GM21381 (cell line): ENCODE measurements around the gene PHACTR3.

ENCODE experiments used
- ATAC-seq: cut with Tn5 transposase; IDR thresholded peaks from one replicate; pipeline ENCODE4 v1.9.1; 2021; ENCODE audit warnings: mild to moderate bottlenecking, moderate library complexity; ENCODE audit not compliant: unreplicated experiment

The PHACTR3 gene

DNA sequence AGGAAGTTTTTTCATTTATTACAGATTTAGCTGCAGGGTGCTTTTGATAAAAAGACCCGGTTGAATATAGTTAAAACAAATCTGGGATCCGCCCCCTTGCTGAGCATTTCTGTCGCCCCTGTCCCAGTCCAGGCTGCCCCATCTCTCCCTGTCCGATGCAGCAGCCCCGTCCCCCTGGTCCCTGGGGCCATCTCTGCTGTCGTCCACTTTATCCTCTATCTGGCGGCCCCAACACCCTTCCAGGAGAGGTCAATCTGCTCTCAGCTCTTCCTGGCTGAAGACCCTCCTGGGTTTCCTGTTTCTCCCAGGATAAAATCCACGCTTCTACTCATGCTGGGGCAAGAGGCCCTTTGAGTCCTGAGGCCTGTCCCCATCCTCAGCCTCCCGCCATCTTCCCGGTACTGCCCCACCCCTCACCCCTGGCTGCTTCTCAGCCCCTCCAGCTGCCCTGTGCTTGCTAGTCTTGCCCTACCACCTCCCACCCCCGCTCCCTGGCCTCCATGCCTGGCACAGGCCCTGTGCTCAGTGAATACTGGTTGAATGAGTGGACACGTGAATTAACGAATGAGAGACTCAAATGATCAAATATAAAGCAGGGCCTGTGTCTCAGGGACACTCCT is 16.0 kb upstream of the PHACTR3 start:
- no peak for ATAC-seq

DNA sequence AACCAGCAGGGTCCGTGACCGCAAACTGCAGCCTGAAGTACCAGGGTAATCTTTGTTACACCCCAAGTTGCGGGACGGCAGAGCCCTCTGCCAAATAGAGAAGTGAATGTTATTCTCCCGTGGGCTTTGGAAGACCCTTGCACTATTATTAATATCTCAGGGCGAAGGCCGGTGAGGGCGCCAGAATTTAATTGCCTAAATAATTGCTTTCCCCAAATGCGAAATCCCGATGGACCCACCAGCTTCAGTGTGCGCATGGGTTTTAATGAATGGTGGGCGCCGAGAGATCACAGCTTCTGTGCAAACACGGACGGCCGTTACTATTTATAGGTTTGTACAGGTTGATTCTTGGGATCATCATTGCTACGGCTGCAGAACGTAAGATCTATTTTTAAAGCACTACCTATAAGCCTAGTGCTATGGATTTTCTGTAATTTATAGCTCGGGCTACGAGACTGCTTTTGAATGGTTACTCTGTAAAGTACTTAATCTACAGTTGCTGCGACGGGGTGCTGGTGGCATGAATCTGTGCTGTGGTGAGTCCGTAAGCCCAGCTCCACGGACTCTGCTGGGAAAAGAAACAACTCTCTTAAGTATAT is 15.2 kb upstream of the PHACTR3 start:
- no peak for ATAC-seq

DNA sequence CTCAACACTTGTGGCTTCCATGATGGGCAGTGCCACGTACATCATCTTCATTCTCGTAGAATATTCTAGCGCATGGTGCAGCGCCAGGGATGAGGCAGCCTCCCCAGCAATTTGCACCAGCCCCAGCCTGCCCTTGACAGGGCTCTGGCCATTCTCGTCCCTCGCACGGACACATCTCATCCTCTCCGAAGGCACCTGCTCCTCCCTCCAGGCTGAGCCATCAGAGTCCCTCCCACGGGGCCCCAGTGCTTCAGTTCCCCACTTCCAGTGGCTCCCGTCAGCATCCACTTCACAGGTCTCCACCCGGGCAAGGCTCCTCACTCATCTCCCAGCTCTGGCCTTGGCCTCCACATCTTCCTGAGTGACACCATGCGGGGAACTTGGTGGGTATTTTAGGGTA is 13.3 kb upstream of the PHACTR3 start:
- no peak for ATAC-seq

DNA sequence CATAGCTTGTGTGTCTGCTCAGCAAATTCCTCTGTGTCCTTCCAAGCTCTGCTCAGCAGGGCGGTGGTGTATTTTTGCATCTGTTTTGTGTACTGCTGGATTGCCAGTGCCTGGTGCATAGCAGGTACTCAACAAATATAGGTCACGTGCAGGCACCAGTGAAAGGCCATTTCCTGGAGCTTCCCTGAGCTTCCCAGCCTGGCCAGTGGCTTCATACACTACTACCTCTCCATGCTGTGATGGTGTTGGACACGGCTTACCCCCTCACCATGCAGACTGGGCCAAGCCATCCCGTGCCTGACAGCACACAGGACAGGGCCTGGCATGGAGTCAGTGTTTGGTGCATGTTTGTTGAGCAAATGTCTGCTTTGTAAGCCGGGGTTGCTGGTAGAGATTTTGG is 7.7 kb upstream of the PHACTR3 start:
- no peak for ATAC-seq

DNA sequence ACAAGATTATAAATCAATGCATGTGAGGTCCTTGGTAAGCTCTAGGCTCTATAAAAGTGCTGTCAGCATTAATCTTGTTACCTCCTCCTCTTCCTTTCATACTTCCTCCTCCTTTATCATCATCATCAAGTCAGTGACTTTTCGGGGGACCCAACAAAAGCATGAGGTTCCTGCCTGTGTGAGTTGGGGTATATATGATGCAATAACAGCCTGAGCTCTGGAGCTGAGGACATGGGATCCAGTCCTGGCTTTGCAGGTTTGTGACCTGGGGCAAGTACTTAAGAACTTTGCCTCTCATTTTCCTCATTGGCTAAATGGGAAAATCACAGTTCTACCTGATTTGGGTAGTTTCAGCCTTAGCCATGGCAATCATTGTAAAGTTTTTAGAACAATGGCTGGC is 7.1 kb upstream of the PHACTR3 start:
- no peak for ATAC-seq

DNA sequence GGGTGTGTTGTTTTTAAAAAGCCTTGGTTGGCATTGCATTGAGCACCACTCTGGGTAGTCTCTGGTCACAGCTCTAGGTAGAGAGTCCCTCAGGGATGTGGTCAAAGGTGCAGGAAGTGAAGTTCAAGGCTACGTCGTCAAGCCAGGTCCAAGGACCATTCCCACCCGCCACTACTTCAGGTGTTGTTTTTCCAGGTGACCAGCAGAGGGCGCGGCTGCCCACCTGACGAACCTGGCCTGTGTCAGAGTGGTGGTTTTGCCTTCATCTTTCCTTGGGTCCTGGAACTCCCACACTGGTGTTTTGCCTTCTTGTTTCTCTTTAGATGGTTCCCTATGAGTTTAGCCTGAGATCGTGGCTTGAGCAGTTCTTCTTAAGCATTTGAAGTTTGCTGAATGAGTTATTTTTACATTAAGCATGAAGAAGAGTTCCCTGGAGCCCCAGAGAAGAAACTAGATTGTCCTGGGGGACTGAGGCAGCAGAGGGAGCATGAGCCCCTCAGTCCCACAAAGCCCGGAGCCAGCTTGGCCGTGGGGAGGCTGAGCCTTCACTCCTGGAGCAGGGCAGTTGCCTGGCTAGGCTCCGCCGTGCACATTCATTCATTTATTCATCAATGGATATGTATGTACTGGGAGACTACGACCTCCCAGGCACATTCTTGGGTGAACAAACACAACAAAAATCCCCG is 5.6 kb upstream of the PHACTR3 start:
- ATAC-seq = no peak

DNA sequence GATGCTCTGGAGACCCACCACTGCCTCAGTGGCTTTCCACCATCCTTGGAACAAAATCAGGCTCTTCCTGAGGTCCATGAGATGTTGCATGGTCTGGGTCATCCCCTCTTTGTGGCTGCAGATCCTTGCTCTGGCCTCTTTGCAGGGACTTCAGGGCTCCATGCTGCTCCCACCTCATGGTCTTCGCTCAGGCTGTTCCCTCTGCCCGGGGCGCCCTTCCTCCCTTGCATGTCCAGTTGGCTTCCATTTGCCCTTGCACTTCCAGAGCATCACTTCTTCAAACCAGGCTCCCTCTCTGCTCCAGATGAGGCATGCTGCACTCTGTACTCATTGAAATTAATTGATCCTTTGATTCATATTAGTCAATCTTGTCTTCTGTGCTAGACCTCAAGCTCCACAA is 4.4 kb upstream of the PHACTR3 start:
- no peak for ATAC-seq

DNA sequence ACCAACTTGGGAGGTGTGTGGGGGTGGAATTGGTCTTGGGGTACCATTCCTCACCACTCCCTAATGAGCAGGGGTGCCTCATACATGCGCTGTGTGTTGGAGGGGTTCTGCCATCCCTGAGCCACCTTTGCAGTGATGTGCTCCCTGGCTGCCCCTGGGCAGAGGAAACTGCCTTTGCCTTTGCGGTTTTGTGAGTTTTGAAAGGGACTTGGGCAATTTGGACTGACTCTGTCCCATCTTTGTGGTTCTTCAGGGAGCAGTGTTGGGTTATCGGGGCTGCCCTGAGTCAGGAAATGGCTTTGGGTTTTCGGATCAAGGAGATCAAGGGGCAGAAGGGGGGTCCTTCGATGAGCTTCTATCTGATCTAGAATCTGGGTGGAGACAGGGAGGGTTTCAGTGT is 3.9 kb upstream of the PHACTR3 start:
- ATAC-seq = no peak

DNA sequence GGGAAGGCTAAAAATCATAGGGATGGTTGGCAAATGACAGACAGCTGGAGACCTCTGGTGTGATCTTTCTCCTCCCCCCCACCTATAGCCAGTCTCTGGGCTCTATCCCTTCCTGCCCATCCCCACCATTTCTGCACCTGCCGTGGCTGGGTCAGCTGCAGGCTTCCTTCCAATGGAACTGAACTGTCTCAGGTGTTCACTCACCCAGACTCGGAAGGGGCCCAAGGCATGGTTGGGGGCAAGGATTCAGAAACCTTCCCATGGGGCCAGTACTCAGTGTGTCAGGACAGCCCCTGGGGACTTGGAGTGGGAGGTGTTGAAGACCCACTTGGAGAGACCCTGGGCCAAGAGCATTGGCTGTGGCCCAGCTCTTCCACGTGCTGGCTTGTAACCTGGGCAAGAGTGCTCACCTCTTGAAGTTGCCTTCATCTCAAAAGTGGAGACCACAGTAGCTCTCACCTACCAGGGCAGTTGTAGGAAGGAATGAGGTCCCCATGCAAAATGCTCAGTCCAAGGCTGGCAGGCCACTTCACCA is 1.7 kb upstream of the PHACTR3 start:
- ATAC-seq = no peak

DNA sequence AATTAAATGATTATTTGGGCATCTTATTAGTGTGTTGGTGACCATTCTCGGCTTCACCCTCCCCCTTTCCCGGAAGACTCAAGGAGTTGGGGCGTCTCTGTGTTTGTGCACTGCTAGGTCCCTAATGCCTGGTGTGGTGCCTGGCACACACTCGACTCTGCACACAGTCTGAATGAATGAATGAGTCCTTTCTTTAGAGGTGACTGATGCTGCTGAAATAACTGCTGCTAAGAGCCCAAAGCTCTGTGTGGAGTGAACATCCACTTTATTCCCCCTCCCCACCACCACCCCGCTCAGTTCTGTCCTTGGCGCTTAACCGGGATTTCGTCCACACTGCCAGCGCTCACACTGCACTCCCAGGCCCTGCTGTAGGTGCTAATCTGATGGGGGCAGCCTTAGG is 1.2 kb upstream of the PHACTR3 start:
- ATAC-seq = no peak

DNA sequence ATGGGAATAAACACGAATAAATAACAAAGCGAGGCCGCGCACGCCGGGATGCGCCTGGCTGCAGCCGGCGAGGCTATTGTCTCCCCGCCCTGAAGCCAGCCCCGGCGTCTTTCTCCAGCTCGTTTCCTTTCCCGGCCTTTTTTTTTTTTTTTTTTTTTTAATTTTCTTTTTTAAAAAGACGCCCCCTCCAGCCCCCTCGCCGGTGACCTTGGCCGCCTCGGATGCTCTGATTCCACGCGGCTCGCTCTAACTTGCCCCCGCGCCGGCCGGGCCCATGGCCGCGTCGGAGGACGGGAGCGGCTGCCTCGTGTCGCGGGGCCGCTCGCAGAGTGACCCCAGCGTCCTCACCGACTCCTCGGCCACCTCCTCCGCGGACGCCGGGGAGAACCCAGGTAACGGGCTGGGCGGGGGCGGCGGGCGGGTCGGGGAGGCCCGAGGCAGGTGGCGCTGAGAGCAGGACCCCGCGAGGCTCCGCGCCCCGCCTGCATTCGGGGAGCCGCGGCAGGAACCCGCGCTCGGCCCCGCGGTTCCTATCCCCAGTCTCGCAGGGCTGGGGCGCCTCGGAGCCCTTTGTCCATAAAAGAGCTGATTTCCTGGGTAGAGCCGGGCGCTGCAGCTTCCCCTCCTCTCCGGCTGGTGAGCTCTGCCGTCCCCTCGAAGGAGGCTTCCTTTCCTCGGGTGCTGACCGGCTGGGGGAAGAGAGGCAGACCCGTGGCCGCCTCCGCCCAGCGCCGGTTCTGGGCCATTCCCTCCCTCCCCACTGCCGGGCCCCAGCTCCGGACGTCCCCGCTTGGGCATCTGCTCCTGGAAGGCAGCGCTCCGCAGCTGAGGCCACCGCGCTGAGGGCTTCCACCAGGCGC is 631 bp downstream of the PHACTR3 start:
- no peak for ATAC-seq

DNA sequence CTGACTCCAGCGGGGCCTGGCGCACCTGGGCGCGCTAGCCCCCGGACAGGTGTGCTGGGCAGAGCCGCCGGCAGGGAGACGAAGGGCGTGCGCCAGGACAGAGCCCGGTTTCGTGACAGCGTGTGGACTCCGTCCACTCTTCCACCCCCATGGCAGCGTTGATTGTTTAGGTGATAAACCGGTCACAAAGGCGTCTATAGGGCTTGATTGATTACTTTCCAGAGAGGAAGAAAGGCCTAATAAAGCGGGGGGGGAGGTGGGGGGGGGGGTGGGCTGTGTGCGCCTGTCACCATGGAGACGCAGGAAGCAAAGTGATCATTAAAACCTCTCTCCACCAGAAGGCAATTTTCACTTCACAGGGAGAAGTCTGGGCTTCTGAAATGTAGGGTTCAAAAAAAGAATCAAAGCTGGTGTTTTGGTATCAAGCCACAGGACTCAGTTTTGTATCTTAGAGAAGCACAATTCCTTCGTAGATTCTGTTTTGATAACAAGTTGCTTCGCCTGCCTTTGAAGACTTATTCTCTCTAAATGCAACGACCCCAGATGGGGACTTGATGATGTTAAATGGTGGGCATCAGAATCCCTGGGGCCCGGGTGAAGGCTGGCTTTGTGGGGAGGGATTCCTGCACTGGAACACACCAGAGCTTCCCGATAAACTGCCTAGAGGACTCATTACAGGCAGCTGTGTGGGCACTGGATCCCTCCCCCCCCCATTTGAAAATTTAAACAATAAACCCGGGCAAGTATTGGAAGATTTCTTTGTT is 1.4 kb downstream of the PHACTR3 start:
- no peak for ATAC-seq

DNA sequence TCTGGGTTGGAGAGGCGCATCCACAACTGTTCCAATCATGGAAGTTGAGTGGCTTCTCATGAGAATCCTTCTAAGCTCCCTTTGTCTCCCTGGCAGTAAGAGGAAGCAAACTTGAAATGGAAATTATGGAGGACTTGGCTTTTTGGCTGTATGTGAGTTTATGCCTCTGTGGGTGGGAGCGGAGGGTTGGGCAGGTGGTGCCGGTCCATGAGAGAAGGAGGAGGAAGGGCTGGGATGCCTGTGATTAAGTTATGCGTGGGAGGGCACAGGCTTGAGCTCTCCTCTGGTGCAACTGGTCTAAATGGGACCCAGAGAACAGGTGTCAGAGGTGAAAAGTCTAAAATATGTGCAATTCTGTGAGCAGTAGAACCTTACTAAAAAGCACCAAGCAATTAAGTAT is 2.2 kb downstream of the PHACTR3 start:
- no peak for ATAC-seq

DNA sequence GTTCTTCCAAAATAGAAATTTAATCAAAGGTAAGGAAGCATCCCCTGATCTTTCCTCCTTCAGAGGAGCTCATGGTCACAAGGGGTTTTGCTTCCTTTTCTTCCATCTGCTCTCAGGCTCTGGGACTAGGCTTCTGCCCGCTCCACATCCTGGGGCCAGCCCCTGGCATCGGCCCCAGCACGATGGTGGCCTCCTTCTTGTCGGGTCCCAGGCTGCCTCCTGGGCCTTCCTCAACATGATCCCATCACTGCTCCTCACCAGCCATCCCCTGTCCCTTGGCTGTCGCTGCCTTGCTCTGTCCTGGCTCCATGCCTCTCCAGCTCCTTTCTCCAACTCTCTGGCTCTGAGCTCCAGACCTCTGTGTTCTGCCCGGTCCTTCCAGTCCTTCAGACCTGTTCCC is 4.1 kb downstream of the PHACTR3 start:
- no peak for ATAC-seq

DNA sequence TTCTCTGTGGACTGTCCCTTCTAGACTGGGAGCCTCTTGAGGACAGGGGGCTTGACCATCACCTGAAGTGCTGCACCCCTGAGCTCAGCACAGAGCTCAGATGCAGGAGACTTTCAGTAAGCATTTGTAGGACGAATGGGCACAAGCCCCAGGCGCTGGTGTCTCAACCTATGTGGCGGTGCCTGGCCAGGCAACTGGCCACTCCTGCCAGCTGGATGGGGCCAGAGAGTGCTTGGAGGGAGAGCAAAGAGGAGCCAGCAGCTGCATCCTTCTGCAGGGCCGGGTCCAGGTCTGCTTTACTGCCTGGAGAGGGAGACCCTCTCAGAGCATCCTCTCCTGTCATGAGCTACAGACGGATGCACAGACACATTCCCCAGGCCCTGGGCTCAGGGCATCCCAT is 4.5 kb downstream of the PHACTR3 start:
- ATAC-seq = no peak

DNA sequence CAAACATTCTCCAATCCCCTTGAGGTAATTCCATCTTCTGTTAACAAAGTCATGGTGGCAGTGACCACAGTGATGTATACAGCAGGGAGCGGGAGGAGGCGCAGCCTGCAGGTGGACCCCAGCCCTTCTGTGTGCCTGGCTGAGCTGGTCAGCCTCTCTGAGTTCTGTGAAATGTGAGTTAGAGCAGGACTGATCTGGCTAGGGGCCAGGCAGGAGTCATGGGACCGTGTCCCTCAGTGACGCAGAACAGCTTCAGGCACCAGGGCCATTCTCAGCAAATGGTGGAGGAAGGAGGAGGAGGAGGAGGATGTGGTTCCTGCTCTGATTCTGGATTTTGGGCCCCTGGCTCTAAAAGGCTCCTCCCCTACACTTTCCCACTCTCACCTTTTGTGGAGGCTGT is 6.9 kb downstream of the PHACTR3 start:
- no peak for ATAC-seq

DNA sequence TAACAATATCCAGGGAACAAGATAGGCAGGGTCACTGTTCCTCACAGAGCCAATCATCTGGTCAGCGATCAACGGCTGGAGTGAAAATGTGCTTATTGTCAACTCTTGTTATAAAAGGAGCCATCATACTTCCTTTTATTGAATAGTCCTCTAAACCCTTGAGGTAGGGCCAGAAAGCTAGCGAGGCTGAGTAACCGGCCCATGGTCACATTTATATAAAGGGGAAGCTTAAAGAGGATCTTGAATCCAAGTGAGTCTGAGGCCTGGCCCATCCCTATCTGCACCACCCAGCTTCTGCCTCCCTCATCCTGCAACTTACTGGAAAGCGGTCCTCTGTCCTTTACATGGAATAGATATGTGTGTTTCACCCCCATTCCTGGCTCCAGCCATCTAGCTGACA is 9.5 kb downstream of the PHACTR3 start:
- ATAC-seq = no peak

DNA sequence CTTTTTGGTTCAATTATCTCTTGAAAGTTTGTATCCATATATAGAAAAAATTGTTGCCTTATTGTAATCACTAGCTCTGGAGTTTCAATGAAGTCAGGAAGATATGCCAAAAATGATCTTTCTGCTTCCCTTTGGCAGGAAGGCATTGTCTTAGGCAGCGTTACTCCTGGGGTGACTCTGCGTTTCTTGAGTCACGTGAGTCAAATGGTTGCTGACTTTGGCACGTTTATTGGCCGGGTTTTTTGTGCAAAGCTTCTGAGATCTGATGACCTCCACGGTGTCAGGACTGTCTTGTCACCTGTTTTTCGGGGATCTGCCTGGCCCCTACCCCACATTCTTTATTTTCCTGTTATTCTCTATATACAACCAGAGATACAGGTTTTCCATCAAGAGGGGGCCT is 10.4 kb downstream of the PHACTR3 start:
- no peak for ATAC-seq

DNA sequence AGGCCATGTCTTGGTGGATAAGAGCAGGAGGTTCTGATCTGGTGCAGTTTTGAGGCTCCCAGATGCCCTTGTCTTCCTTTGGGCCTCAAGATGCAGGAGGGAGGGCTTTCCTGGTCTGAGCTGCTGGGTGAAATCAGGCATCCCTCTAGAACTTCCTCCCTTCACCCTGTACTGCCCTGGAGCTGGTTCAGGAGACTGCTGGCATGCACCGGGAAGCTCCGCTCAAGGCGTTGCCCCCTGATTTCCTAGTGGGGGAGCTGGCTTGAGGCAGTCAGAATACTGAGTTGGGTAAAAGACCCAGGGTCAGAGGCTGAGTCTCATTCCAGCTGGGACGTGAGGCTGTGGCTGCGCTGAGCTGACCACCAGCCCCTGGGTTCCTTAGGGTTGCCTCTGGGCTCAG is 12.0 kb downstream of the PHACTR3 start:
- ATAC-seq = no peak

DNA sequence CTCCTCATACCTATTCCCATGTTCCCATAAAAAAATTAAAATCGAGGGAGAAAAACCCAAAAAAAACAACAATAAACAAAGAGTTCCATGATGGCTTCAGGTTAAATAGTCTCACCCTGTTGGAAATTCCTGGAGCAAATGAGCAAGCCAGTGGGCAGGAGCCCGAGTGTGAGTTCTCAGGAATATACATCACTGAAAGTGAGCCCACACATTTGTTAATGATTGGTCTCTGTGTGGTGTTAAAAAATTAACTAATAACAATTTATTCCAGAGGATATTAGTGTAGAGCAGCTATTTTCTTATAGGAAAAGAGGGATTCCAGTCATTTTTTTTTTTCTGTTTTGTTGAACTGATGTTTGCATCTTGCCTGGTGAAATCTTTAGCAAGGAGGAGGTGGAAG is 12.9 kb downstream of the PHACTR3 start:
- ATAC-seq = no peak

DNA sequence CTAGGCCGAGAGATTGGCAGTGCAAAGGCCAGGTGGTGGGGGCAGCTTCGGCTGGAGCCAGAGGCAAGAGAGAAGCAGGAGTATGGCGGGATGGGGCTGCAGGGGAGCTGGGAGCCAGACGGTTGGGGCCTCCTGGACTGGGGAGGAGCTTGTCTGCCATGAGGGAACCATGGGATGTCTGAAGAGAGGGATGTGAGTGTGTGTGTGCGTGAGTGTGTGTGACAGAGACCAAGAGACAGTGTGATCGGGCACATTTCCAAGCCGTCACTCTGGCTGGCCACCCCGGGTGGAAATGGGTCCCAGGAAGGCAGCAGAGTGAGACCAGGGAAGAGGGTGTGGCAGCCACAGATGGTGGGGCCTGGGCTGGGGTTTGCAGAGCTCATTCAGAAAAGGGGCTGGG is 13.8 kb downstream of the PHACTR3 start:
- no peak for ATAC-seq
